GM12864 (cell line): ENCODE measurements around the gene RPS19.
"Not testable (repeated sequence)": the region's sequence is repeated elsewhere in the genome, so short reads cannot be mapped to it uniquely, and the experiment has no call there.

ENCODE experiments used
- DNase-seq: peaks from one replicate; pipeline ENCODE4 v3.0.0-alpha.2; 2011; ENCODE audit warnings: low read depth
- H3K4me3 ChIP-seq: 2 replicates; pipeline ENCODE4 v1.5.1; 2011; ENCODE audit warnings: mild to moderate bottlenecking, low read depth, low read length, control low read depth
- TF ChIP-seq, protein P1 (sequence below): IDR thresholded peaks from 2 replicates; pipeline ENCODE4 v1.5.1; 2011; ENCODE audit warnings: low read depth, mild to moderate bottlenecking, moderate library complexity, low read length, control low read depth, inconsistent platforms; ENCODE audit errors: missing control alignments

The RPS19 gene

DNA sequence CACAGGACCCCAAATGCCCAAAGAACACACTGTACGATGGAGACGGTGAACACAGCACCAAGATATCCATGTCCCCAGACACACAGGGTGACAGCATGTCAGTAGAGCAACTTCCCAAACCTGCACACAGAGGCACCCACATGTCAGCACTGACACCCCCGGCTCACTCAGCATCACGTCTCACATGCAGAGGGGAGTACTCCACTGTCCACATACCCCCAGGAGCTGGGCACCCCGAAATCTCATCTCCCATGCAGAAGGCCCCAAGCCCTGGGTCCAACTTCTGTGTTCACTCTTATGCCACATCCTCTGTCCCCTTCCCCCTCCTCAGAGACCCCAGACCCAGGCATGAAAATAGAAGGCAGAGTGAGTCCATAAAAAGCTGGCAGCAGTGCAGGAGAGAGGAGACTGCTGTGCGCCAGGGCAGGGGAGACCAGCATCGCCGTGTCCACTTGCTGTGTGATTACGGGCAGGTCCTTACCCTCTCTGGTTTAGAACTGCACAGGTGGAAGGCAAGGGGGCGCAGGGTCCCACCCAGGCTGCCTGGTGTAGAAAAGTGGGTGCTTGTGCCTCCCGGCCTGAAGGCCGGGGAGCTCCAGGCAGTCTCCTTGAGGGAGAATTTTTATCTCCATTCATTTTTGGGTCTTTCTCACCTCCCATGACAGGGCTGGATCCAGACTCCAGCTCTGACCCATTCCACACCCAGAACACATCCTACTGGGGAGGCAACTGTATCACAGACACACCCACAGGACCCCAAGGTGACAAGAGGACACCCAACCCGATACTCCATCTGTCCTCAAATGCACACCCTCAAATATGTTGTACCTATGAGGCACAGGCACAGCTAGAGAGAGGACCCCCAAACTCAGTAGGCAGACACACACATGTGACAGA lies 51.2 kb downstream of the RPS19 start:
- no peak for DNase-seq
- no peak overlapping the region for H3K4me3 ChIP-seq
- TF ChIP-seq, protein P1, sequence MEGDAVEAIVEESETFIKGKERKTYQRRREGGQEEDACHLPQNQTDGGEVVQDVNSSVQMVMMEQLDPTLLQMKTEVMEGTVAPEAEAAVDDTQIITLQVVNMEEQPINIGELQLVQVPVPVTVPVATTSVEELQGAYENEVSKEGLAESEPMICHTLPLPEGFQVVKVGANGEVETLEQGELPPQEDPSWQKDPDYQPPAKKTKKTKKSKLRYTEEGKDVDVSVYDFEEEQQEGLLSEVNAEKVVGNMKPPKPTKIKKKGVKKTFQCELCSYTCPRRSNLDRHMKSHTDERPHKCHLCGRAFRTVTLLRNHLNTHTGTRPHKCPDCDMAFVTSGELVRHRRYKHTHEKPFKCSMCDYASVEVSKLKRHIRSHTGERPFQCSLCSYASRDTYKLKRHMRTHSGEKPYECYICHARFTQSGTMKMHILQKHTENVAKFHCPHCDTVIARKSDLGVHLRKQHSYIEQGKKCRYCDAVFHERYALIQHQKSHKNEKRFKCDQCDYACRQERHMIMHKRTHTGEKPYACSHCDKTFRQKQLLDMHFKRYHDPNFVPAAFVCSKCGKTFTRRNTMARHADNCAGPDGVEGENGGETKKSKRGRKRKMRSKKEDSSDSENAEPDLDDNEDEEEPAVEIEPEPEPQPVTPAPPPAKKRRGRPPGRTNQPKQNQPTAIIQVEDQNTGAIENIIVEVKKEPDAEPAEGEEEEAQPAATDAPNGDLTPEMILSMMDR, result no peak

DNA sequence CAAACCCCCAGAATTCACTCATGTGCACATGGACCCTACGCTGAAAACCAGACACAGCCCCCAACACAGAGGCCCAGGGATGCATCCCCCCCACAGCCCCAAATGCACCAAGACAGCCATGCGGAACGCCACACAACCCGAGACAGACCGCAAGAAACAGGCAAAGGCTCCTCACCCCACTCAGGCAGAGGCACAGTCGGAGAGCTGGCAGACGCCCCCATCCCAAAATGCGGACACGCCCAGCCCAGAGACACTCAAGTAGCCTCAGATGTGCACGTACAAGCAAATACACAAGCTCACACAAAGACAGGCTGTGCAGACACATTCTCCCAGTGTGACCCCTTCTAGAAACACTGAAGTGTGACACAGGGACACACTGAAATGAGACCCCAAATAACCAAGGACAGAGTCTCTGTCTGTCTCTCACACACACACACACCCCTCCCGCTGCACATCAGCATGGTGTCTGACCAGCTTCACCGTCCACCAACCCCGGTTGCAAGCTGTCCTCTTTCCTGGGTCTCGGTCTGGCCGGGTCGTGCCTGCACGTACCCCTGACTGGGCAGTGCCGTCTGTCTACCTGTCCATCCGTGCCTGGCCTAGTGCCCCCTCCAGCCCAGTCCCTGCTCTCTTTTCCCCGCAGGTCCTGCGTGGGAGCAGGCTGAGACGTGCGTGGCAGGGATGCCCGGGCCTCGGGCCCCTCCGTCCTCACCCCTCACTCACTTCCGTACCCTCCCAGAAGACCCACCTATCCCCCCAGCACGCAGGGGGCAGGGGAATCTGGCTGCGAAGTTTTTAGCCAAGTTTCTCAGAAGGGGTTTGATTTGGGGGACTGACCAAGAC lies 52.1 kb downstream of the RPS19 start:
- no peak overlapping the region for H3K4me3 ChIP-seq
- TF ChIP-seq, protein P1, result no peak
- DNase-seq, result no peak

DNA sequence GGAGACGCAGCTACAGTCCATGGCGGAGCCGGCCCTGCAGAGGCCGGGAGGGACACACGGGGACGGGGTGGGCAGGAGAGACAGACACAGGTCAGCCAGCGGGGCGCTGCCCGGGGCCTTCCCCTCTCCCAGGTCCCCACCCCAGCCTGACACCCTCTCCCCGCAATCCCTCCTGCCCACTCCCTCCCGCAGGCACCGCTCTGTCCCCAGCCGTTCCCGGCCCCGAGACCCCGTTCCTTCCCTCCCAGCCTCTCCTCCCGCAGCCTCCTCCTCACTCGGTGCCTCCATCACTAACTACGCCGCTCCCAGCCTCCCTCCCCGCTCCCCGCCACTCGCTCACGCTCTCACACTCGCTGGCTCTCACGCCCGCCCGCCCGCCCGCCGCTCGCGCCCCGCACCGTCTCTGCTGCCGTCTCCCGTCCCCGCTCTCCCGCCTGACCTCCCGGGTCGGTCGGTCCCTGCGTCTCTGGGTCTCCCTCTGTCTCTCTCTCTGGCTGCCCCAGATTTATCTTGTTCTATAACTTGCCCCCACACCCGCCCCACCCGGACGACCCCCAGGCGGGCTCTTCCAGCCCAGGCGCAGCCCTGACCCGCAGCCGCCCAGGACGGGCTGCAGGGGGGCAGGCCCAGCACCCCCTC lies 53.0 kb downstream of the RPS19 start:
- DNase-seq, result no peak
- TF ChIP-seq, protein P1, result no peak
- H3K4me3 ChIP-seq, result no peak overlapping the region

DNA sequence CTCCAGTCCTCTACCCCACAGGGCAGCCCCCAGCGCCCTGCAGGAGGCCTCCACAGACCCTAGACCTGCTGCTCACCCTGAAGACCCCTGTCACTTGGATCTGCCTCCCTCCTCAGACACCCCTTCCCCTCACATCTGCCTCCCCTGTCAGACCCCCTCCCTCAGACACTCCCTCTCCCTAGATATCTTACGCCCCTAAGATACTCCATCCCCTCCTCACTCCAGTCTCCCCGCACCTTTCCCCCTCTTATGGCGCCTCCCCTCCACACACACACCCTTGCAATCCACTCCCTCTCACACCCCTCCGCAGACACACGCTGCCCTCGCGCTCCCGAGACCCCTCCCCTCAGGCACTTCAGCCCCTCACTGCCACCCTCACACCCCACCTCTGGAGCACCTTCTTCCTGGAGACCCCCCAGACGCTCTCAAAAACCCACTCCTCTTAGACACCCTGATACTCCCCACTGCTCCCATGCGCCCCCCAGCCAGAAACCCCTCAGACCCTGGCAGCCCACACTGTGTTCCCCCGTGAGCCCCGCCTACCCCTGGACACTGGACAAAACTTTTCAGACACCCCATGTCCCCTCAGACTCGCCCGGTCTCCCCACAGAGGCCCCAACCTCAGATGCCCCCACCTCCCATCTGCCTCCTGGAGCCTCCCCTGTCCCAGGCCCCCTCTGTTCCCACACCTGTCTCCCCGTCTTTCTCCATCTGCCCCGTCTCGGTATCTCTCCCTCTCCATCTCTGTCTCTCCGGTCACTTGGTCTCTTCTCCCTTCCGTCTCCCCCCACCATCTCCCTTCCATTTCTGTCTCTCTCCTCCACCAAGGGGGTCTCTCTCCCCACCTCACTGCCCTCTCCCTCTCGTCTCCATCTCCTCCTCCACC lies 53.7 kb downstream of the RPS19 start:
- TF ChIP-seq, protein P1, result no peak
- DNase-seq, result no peak
- no peak overlapping the region for H3K4me3 ChIP-seq

DNA sequence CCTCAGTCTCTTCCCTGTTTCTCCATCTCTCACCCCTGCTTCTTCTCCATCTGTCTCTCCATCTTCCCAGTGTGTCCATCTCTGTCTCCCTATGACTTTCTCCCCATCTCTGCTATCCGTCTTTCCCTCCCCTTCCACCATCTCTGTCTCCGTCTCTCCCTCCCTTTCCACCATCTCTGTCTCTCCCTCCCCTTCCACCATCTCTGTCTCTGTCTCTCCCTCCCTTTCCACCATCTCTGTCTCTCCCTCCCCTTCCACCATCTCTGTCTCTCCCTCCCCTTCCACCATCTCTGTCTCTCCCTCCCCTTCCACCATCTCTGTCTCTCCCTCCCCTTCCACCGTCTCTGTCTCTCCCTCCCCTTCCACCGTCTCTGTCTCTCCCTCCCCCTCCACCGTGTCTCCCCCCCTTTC lies 54.4 kb downstream of the RPS19 start:
- H3K4me3 ChIP-seq, result not testable (repeated sequence)

DNA sequence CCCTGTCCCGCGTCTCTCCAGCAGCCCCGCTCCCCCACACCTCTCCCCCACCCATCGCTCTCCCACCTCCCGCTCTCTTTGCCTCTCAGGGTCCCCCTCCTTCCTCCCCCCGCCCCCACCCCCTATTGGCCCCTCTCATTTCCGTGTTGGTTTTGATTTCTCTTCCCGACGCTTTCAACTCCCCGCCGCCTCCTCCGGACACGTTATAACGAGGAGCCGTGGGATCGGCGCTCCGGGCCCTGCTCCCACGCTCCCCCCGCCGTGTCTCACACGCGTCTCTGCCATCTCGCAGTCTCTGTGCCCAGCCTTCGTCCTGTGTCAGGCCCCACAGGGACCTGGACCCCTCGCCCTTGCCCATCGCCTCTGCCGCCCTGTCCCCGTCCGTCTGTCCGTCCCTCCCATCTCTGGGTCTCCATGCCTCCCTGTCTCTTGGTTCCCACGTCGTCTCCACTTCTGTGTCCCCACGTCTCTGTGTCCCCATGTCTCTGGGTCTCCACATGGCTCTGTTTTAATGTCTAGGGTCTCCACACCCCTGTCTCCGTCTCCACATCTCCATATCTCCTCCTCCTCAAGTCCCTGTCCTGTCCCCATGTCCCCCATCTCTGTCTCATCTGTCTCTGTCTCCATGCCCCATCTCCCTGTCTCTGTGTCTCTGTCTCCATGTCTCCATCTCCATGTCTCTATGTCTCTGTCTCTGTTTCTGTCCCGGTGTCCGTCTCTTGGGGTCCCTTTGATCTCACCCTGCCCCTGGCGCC lies 55.1 kb downstream of the RPS19 start:
- TF ChIP-seq, protein P1, result no peak
- no peak overlapping the region for H3K4me3 ChIP-seq
- DNase-seq, result no peak

More for the DNA sequence above, 54.4 kb downstream of the RPS19 start:
- not testable (repeated sequence) for DNase-seq
